HL-60 (cell line): ENCODE data around the gene MIDN.

ENCODE experiments used
- DNase-seq, 2 experiments: peaks; one replicate each; pipeline ENCODE4 v3.0.0-alpha.2; 2010 to 2020; ENCODE audit warnings: low read depth in 1 of 2, low spot score in 1 of 2
- H3K27ac ChIP-seq: fragments of 250-450 bp; sonication (Bioruptor Pico); replicated peaks from 2 replicates; pipeline ENCODE4 v1.5.1; 2020; ENCODE audit warnings: mild to moderate bottlenecking, moderate library complexity
- H3K27me3 ChIP-seq: fragments of 250-450 bp; sonication (Bioruptor Pico); 2 replicates; pipeline ENCODE4 v1.5.1; 2021; ENCODE audit warnings: mild to moderate bottlenecking, moderate library complexity; ENCODE audit not compliant: insufficient read depth, poor library complexity, severe bottlenecking
- H3K4me3 ChIP-seq: replicated peaks from 2 replicates; pipeline ENCODE4 v1.5.1; 2011; ENCODE audit warnings: mild to moderate bottlenecking, control low read depth, low read length; ENCODE audit not compliant: insufficient read depth
- CTCF ChIP-seq: IDR thresholded peaks from one replicate; pipeline ENCODE4 v1.5.1; 2011; ENCODE audit warnings: low read length, control low read depth, inconsistent platforms; ENCODE audit not compliant: insufficient read depth
- GABPA ChIP-seq: IDR thresholded peaks from 2 replicates; pipeline ENCODE4 v1.6.1; 2012; ENCODE audit warnings: low read depth
- POLR2AphosphoS5 ChIP-seq: IDR thresholded peaks from 2 replicates; pipeline ENCODE4 v1.6.1; 2012; ENCODE audit warnings: low read depth
- REST ChIP-seq: IDR thresholded peaks from 2 replicates; pipeline ENCODE4 v1.6.1; 2012; ENCODE audit warnings: low read depth; ENCODE audit not compliant: insufficient replicate concordance
- SPI1 ChIP-seq: IDR thresholded peaks from 2 replicates; pipeline ENCODE4 v1.6.1; 2012; ENCODE audit warnings: low read depth, mild to moderate bottlenecking, borderline replicate concordance

Gene MIDN

GRCh38 chr19:1269065-1269477, 20.7 kb downstream of the MIDN start, which contains the start of gene CIRBP:
TSS of gene CIRBP (plus strand) at chr19:1269332. CDS start at chr19:1270934, 1,602 bp downstream.
- TF ChIP-seq POLR2AphosphoS5 (peak; percentile 99), REST (peak; percentile 70), SPI1 (no peak; the same call in 1 of the 2 replicates), CTCF (no peak), GABPA (no peak)
- DNase-seq: peak; percentile 99 to 100
- Histone ChIP-seq H3K27me3 (no peaks in the 10 kb centered on the region), H3K27ac (peak within 1 kb of the TSS; percentile 100), H3K4me3 (peak within 1 kb of the TSS; percentile 49)

- TF ChIP-seq REST: no peak
- 0 out of 2 replicates have a peak, but pooled peaks have one; percentile 24 for TF ChIP-seq GABPA
- TF ChIP-seq CTCF: no peak
- peak; percentile 88 for TF ChIP-seq POLR2AphosphoS5
- TF ChIP-seq SPI1: peak; percentile 54; the same call in 1 of the 2 replicates
- H3K27me3 ChIP-seq: no peaks in the 10 kb centered on the region
- H3K4me3 ChIP-seq: peak overlapping the region; percentile 49
- H3K27ac ChIP-seq: peak overlapping the region; percentile 100
- DNase-seq: peak in 1 of 2 experiments; percentile 81
Measured at GRCh38 chr19:1269478-1270212, 21.3 kb downstream of the MIDN start.

GRCh38 chr19:1270213-1270853, 21.9 kb downstream of the MIDN start:
- peak; percentile 12 for TF ChIP-seq REST
- TF ChIP-seq POLR2AphosphoS5: peak; percentile 74; the same call in 1 of the 2 replicates
- no peak for TF ChIP-seq CTCF
- Histone ChIP-seq H3K4me3 (peak overlapping the region; percentile 49), H3K27me3 (no peaks in the 10 kb centered on the region), H3K27ac (peak overlapping the region; percentile 100)
- DNase-seq: peak; percentile 37 to 74
